Right lobe of liver (tissue), 6 donors: ENCODE results near the gene MTRF1L. TPM values are rescaled to one million over a fixed set of nuclear protein-coding genes. Genes with fewer than 3 reads are reported as not detected.
"Not testable (repeated sequence)": the region's sequence is repeated elsewhere in the genome, so short reads cannot be mapped to it uniquely, and the experiment has no call there.

Source experiments
- ATAC-seq, 4 donors: fragments of 200-7000 bp; cut with Tn5 transposase; one replicate each; pipeline ENCODE4 v1.9.1; 2020; ENCODE audit warnings: mild to moderate bottlenecking in 4 of 4, moderate library complexity in 4 of 4
- DNase-seq, 3 donors: peaks; one replicate each; pipeline ENCODE4 v3.0.0-alpha.2; 2020
- H3K27ac ChIP-seq, 3 donors: fragments of 200-600 bp; one replicate each; pipeline ENCODE4 v1.8.0; 2022
- H3K27me3 ChIP-seq, 2 donors: fragments of 200-600 bp; one replicate each; pipeline ENCODE4 v1.8.0; 2022
- H3K36me3 ChIP-seq, 4 donors: fragments of 200-600 bp; sonication (generic) in 1 of 4; one replicate each; pipeline versions ENCODE4 v1.5.1 to v1.8.0; 2017 to 2022; ENCODE audit warnings: control low read depth in 1 of 4
- H3K4me1 ChIP-seq, 4 donors: fragments of 200-600 bp; sonication (generic) in 1 of 4; one replicate each; pipeline versions ENCODE4 v1.5.1 to v1.8.0; 2017 to 2022; ENCODE audit warnings: control low read depth in 1 of 4
- H3K4me3 ChIP-seq, 3 donors: fragments of 200-600 bp; one replicate each; pipeline ENCODE4 v1.8.0; 2022
- H3K9me3 ChIP-seq, 4 donors: fragments of 200-600 bp; sonication (generic) in 1 of 4; one replicate each; pipeline versions ENCODE4 v1.5.1 to v1.8.0; 2017 to 2022; ENCODE audit warnings: control low read depth in 1 of 4
- CTCF ChIP-seq, 4 donors: fragments of 200-600 bp in 3 of 4; fragments of 450-650 bp in 1 of 4; IDR thresholded peaks; one replicate each; pipeline versions ENCODE4 v1.5.1 to v1.8.0; 2016 to 2022; ENCODE audit warnings: antibody characterized with exemption in 4 of 4, mild to moderate bottlenecking in 2 of 4
- POLR2A ChIP-seq: fragments of 450-650 bp; IDR thresholded peaks from one replicate; pipeline ENCODE4 v1.6.1; 2017; ENCODE audit warnings: antibody characterized with exemption, mild to moderate bottlenecking
- WGBS: methylation state at CpG from one replicate; pipeline ENCODE4 v1.1.6; 2018; ENCODE audit warnings: low coverage, low lambda C conversion rate; ENCODE audit not compliant: insufficient coverage; ENCODE audit errors: missing lambda C conversion rate; 5-methylcytosine and 5-hydroxymethylcytosine counted together
- intact Hi-C, 2 donors: fragments of 100-400 bp; cut with DNase I; formaldehyde crosslinking; loops; one replicate each; pipeline versions ENCODE4 v1.11.2 to v1.14.1; 2022
- total RNA-seq, 6 experiments: library from RNA; depleted of rRNA in 2 of 6; stranded (reverse); fragments of >200 nt in 2 of 6; fragmentation: NEBNext Ultra II Directional in 3 of 6; extraction: Animal tissue kit (Norgen Biotek cat#: 25700) in 3 of 6; gene quantifications; one replicate each; pipeline versions ENCODE4 v1.1.0 to v1.2.4, GENCODE V29; 2016 to 2023
- donor health status: DM: no; HTN: yes; CAD: no.
- donor health status: DM: no; HTN: no; CAD: no.
- donor health status: DM: no; HTN: no; CAD: no.
- donor health status: DM: no; HTN: yes; CAD: no.
- donor health status: DM: no; HTN: yes; CAD: no.

MTRF1L gene
- total RNA-seq, 6 experiments from 2014 or later = 6.1 to 16.8 (median 9.7) TPM

- Histone ChIP-seq H3K4me3 (no peak overlapping the region), H3K4me1 (peaks cover 0 to 6% (median 0%) of the 10 kb centered on the region in 4 donors), H3K9me3 (no peaks in the 10 kb centered on the region), H3K27ac (peak overlapping the region in 1 of 3 donors; percentile 2), H3K36me3 (peaks cover 0 to 26% (median 4%) of the 10 kb centered on the region in 4 donors), H3K27me3 (no peaks in the 10 kb centered on the region)
- intact Hi-C loops = no loop called here
- ATAC-seq (peak; percentile 83 to 98 (median 90)), DNase-seq (no peak)
- TF ChIP-seq POLR2A (no peak), CTCF (IDR thresholded peaks at IDR 0.05) (no peak)
- 33% methylated on average over 4 of the region's 4 CpGs for WGBS
These were observed 27.1 kb downstream of the MTRF1L start for GRCh38 chr6:152975204-152975915.

- no peaks in the 10 kb centered on the region for H3K27me3 ChIP-seq
- intact Hi-C loops = no loop called here
- 93% methylated on average over 1 of the region's 1 CpG for WGBS
- H3K27ac ChIP-seq = no peak overlapping the region
- H3K36me3 ChIP-seq = peaks cover 0 to 26% (median 5%) of the 10 kb centered on the region in 4 donors
- H3K4me1 ChIP-seq = peaks cover 0 to 6% (median 0%) of the 10 kb centered on the region in 4 donors
- ATAC-seq = no peak
- no peak for TF ChIP-seq CTCF (IDR thresholded peaks at IDR 0.05)
- no peaks in the 10 kb centered on the region for H3K9me3 ChIP-seq
- no peak overlapping the region for H3K4me3 ChIP-seq
- no peak for DNase-seq
These were observed 28.6 kb downstream of the MTRF1L start for GRCh38 chr6:152973916-152974315.

- ATAC-seq (no peak), DNase-seq (no peak)
- H3K27ac ChIP-seq = no peak overlapping the region
- no peaks in the 10 kb centered on the region for H3K27me3 ChIP-seq
- no peak overlapping the region for H3K4me3 ChIP-seq
- WGBS = 96% methylated on average over 5 of the region's 6 CpGs
- no peaks in the 10 kb centered on the region for H3K9me3 ChIP-seq
- H3K4me1 ChIP-seq = peaks cover 0 to 2% (median 0%) of the 10 kb centered on the region in 4 donors
- TF ChIP-seq CTCF (IDR thresholded peaks at IDR 0.05) (no peak), POLR2A (no peak)
- H3K36me3 ChIP-seq = peaks cover 0 to 26% (median 5%) of the 10 kb centered on the region in 4 donors
- intact Hi-C loops = no loop called here
These were observed 32.7 kb downstream of the MTRF1L start for GRCh38 chr6:152969688-152970418.

GRCh38 chr6:152966168-152966894, 36.2 kb downstream of the MTRF1L start:
- ATAC-seq, H3K27me3 ChIP-seq, H3K27ac ChIP-seq, H3K36me3 ChIP-seq, H3K4me1 ChIP-seq, intact Hi-C loops, H3K9me3 ChIP-seq, DNase-seq, H3K4me3 ChIP-seq: not testable (repeated sequence)
- WGBS = 73% methylated on average over 4 of the region's 15 CpGs
